H9 (cell line): Measurements from ENCODE around the gene SNORC. TPM values are rescaled to one million over a fixed set of nuclear protein-coding genes. Genes with fewer than 3 reads are reported as not detected.
A peak's percentile ranks its signal among the peaks of the same experiment; 100 is the strongest.

ENCODE experiments used
- DNase-seq: peaks from one replicate; pipeline ENCODE4 v3.0.0-alpha.2; 2017
- H2AFZ ChIP-seq: one replicate; pipeline ENCODE4 v1.6.1; 2013; ENCODE audit warnings: mild to moderate bottlenecking, low read length, control low read depth, moderate library complexity
- H2AK5ac ChIP-seq: 2 replicates; pipeline ENCODE4 v1.6.1; 2013; ENCODE audit warnings: low read length, control low read depth, mixed read lengths; ENCODE audit not compliant: insufficient read length
- H2BK120ac ChIP-seq: one replicate; pipeline ENCODE4 v1.6.1; 2013; ENCODE audit warnings: low read depth, mild to moderate bottlenecking, low read length, control low read depth, inconsistent platforms; ENCODE audit not compliant: poor library complexity, severe bottlenecking
- H2BK12ac ChIP-seq: 2 replicates; pipeline ENCODE4 v1.6.1; 2013; ENCODE audit warnings: low read length, control low read depth, mixed read lengths, low read depth; ENCODE audit not compliant: insufficient read length
- H2BK15ac ChIP-seq: 2 replicates; pipeline ENCODE4 v1.6.1; 2013; ENCODE audit warnings: low read depth, low read length, control low read depth
- H2BK20ac ChIP-seq: one replicate; pipeline ENCODE4 v1.6.1; 2013; ENCODE audit warnings: low read depth, mild to moderate bottlenecking, low read length, control low read depth, inconsistent platforms; ENCODE audit not compliant: poor library complexity, severe bottlenecking
- H2BK5ac ChIP-seq: 2 replicates; pipeline ENCODE4 v1.6.1; 2013; ENCODE audit warnings: low read length, control low read depth, mixed read lengths; ENCODE audit not compliant: insufficient read length
- H3K14ac ChIP-seq: 2 replicates; pipeline ENCODE4 v1.6.1; 2013; ENCODE audit warnings: low read length, control low read depth; ENCODE audit not compliant: insufficient read depth
- H3K18ac ChIP-seq: 2 replicates; pipeline ENCODE4 v1.6.1; 2013; ENCODE audit warnings: low read depth, mild to moderate bottlenecking, mixed read lengths, low read length, control low read depth; ENCODE audit not compliant: insufficient read length
- H3K23ac ChIP-seq: 2 replicates; pipeline ENCODE4 v1.6.1; 2013; ENCODE audit warnings: low read length, control low read depth, mixed read lengths, low read depth; ENCODE audit not compliant: insufficient read length
- H3K23me2 ChIP-seq: 2 replicates; pipeline ENCODE4 v1.6.1; 2013; ENCODE audit warnings: low read depth, mild to moderate bottlenecking, mixed read lengths, low read length, control low read depth; ENCODE audit not compliant: insufficient read length, poor library complexity, severe bottlenecking
- H3K27ac ChIP-seq: 2 replicates; pipeline ENCODE4 v1.5.1; 2013; ENCODE audit warnings: low read length, control low read depth, mixed read lengths, low read depth; ENCODE audit not compliant: insufficient read length
- H3K27me3 ChIP-seq: 2 replicates; pipeline ENCODE4 v1.6.1; 2013; ENCODE audit warnings: low read length, control low read depth, inconsistent platforms; ENCODE audit not compliant: insufficient read depth
- H3K4ac ChIP-seq: 2 replicates; pipeline ENCODE4 v1.6.1; 2013; ENCODE audit warnings: low read depth, mild to moderate bottlenecking, control low read depth, inconsistent platforms, low read length, moderate library complexity
- H3K4me1 ChIP-seq: 2 replicates; pipeline ENCODE4 v1.6.1; 2013; ENCODE audit warnings: low read length, control low read depth, inconsistent platforms; ENCODE audit not compliant: insufficient read depth
- H3K4me2 ChIP-seq: 2 replicates; pipeline ENCODE4 v1.6.1; 2013; ENCODE audit warnings: low read length, control low read depth, mixed read lengths; ENCODE audit not compliant: insufficient read length, insufficient read depth
- H3K56ac ChIP-seq: 2 replicates; pipeline ENCODE4 v1.6.1; 2013; ENCODE audit warnings: low read depth, mild to moderate bottlenecking, mixed read lengths, low read length, control low read depth; ENCODE audit not compliant: insufficient read length
- H3K79me1 ChIP-seq: 2 replicates; pipeline ENCODE4 v1.6.1; 2013; ENCODE audit warnings: low read depth, mild to moderate bottlenecking, moderate library complexity, low read length, control low read depth, inconsistent platforms; ENCODE audit not compliant: insufficient read depth, poor library complexity, severe bottlenecking
- H3K79me2 ChIP-seq: 2 replicates; pipeline ENCODE4 v1.6.1; 2013; ENCODE audit warnings: low read length, control low read depth, inconsistent platforms; ENCODE audit not compliant: insufficient read depth
- H3K9ac ChIP-seq: 2 replicates; pipeline ENCODE4 v1.6.1; 2013; ENCODE audit warnings: low read length, control low read depth, mixed read lengths; ENCODE audit not compliant: insufficient read length; ENCODE audit errors: extremely low read depth
- H3K9me3 ChIP-seq: one replicate; pipeline ENCODE4 v1.6.1; 2013; ENCODE audit warnings: low read depth, low read length, inconsistent platforms; ENCODE audit not compliant: control insufficient read depth
- H3T11ph ChIP-seq: one replicate; pipeline ENCODE4 v1.6.1; 2013; ENCODE audit warnings: mild to moderate bottlenecking, low read length, control low read depth, inconsistent platforms
- H4K20me1 ChIP-seq: one replicate; pipeline ENCODE4 v1.6.1; 2013; ENCODE audit not compliant: control insufficient read depth, insufficient read length, insufficient read depth
- H4K5ac ChIP-seq: 2 replicates; pipeline ENCODE4 v1.6.1; 2013; ENCODE audit warnings: low read depth, mild to moderate bottlenecking, mixed read lengths, low read length, control low read depth; ENCODE audit not compliant: insufficient read length
- H4K8ac ChIP-seq: replicated peaks from 2 replicates; pipeline ENCODE4 v1.6.1; 2013; ENCODE audit warnings: low read length, control low read depth, mixed read lengths, low read depth; ENCODE audit not compliant: insufficient read length
- H4K91ac ChIP-seq: 2 replicates; pipeline ENCODE4 v1.6.1; 2013; ENCODE audit warnings: low read depth, mild to moderate bottlenecking, moderate library complexity, mixed read lengths, low read length, control low read depth; ENCODE audit not compliant: insufficient read length
- H3K27ac Mint-ChIP-seq, 3 experiments: 2 replicates in 2 of 3; 3 replicates in 1 of 3; pipeline ENCODE4 v1.8.0; 2020 to 2021; ENCODE audit warnings: mixed read lengths in 3 of 3, mild to moderate bottlenecking in 1 of 3, moderate library complexity in 1 of 3
- H3K27me3 Mint-ChIP-seq: 2 replicates; pipeline ENCODE4 v1.8.0; 2021; ENCODE audit warnings: low read depth, mild to moderate bottlenecking, moderate library complexity, mixed read lengths
- H3K36me3 Mint-ChIP-seq, 3 experiments: 2 replicates in 2 of 3; 3 replicates in 1 of 3; pipeline ENCODE4 v1.8.0; 2020 to 2021; ENCODE audit warnings: low read depth in 3 of 3, mixed read lengths in 3 of 3; ENCODE audit not compliant: insufficient read depth in 1 of 3
- H3K4me1 Mint-ChIP-seq, 2 experiments: 2 replicates each; pipeline ENCODE4 v1.8.0; 2020; ENCODE audit warnings: mixed read lengths in 2 of 2
- H3K4me3 Mint-ChIP-seq, 2 experiments: 2 replicates in 1 of 2; 3 replicates in 1 of 2; pipeline ENCODE4 v1.8.0; 2020 to 2021; ENCODE audit warnings: mild to moderate bottlenecking in 2 of 2, mixed read lengths in 2 of 2, moderate library complexity in 1 of 2
- H3K9me3 Mint-ChIP-seq, 2 experiments: 2 replicates in 1 of 2; 3 replicates in 1 of 2; pipeline ENCODE4 v1.8.0; 2020; ENCODE audit warnings: mild to moderate bottlenecking in 2 of 2, mixed read lengths in 2 of 2, moderate library complexity in 1 of 2
- CTCF ChIP-seq: fragments of 200-600 bp; sonication (generic); conservative IDR thresholded peaks from 3 replicates; pipeline ENCODE4 v1.8.0; 2021; ENCODE audit warnings: antibody characterized with exemption, mild to moderate bottlenecking
- WGBS: extraction: QIAGEN DNeasy Blood & Tissue Kit; methylation state at CpG from one replicate; pipeline ENCODE4 v1.1.7; 2013; ENCODE audit warnings: missing lambda C conversion rate, low lambda C conversion rate, mixed read lengths; ENCODE audit not compliant: insufficient read length; ENCODE audit errors: extremely low coverage; 5-methylcytosine and 5-hydroxymethylcytosine counted together
- total RNA-seq: library from RNA; stranded (reverse); gene quantifications from 2 replicates; pipeline ENCODE4 v1.2.1, GENCODE V29; 2021

SNORC gene
- total RNA-seq, 1 experiment from 2014 or later = 1.1 TPM

- Histone ChIP-seq H4K91ac (no peak overlapping the region), H4K20me1 (no peaks in the 10 kb centered on the region), H2BK15ac (no peak overlapping the region), H3K27me3 (no peaks in the 10 kb centered on the region), H3K18ac (no peak overlapping the region), H3K9me3 (no peaks in the 10 kb centered on the region), H3K27ac (no peak overlapping the region), H2BK120ac (no peak overlapping the region), H3K23me2 (no peaks in the 10 kb centered on the region), H3K4me1 (no peaks in the 10 kb centered on the region; the same call in 1 of the 2 replicates), H3K4me2 (no peak overlapping the region), H3K56ac (no peak overlapping the region), H2BK20ac (no peak overlapping the region), H2AK5ac (no peak overlapping the region), H3K4ac (no peak overlapping the region), H3K79me2 (no peaks in the 10 kb centered on the region), H2AFZ (no peak overlapping the region), H2BK12ac (no peak overlapping the region), H3K79me1 (no peaks in the 10 kb centered on the region), H2BK5ac (no peak overlapping the region), H3K14ac (no peak overlapping the region), H3K9ac (no peak overlapping the region), H4K8ac (no peak overlapping the region), H4K5ac (no peak overlapping the region), H3K23ac (no peak overlapping the region), H3T11ph (no peak overlapping the region)
- DNase-seq = no peak
- Mint-ChIP-seq H3K36me3 (no peaks in the 10 kb centered on the region; a peak in 1 of 7 replicates), H3K27me3 (peaks cover 45% of the 10 kb centered on the region), H3K27ac (peak overlapping the region in 1 of 3 experiments; percentile 56; a peak in 1 of 7 replicates), H3K9me3 (peaks cover 0 to 2% of the 10 kb centered on the region in 2 experiments; a peak in 2 of 5 replicates), H3K4me1 (peaks cover 19 to 23% of the 10 kb centered on the region in 2 experiments), H3K4me3 (no peak overlapping the region)
- WGBS = no CpG with 5 or more reads among the region's 5 CpGs
- no peak for TF ChIP-seq CTCF
Observed at GRCh38 chr2:232889876-232890401, 19.9 kb downstream of the SNORC start.
